ENCODE data around the gene OR2T11.
"Not testable (repeated sequence)": the region's sequence is repeated elsewhere in the genome, so short reads cannot be mapped to it uniquely, and the experiment has no call there.

The OR2T11 gene

GRCh38 chr1:248636612-248637011, 1.7 kb upstream of the OR2T11 start:
- H3K4me1 ChIP-seq (ENCODE audit: control insufficient read depth, insufficient read depth, low read length); H3K27ac ChIP-seq (ENCODE audit: low read depth, low read length); H3K36me3 ChIP-seq (ENCODE audit: control insufficient read depth, insufficient read depth, low read length): not testable (repeated sequence)

GRCh38 chr1:248631354-248632008, 3.4 kb downstream of the OR2T11 start:
- H3K4me3 ChIP-seq (ENCODE audit: low read length), result no peak overlapping the region
- H3K27ac ChIP-seq (ENCODE audit: low read depth, low read length), result no peak overlapping the region
- H3K36me3 ChIP-seq (ENCODE audit: control insufficient read depth, insufficient read depth, low read length), result no peaks in the 10 kb centered on the region
- H3K27me3 ChIP-seq (ENCODE audit: control insufficient read depth, insufficient read depth, low read length), result no peaks in the 10 kb centered on the region
- H3K9ac ChIP-seq (ENCODE audit: low read length), result no peak overlapping the region
- H3K4me1 ChIP-seq (ENCODE audit: control insufficient read depth, insufficient read depth, low read length), result no peaks in the 10 kb centered on the region

More at GRCh38 chr1:248636612-248637011, 1.7 kb upstream of the OR2T11 start:
- H3K27me3 ChIP-seq (ENCODE audit: control insufficient read depth, insufficient read depth, low read length); H3K4me3 ChIP-seq (ENCODE audit: low read length); H3K9ac ChIP-seq (ENCODE audit: low read length): not testable (repeated sequence)

- H3K36me3 ChIP-seq (ENCODE audit: control insufficient read depth, insufficient read depth, low read length), result no peaks in the 10 kb centered on the region
- H3K9ac ChIP-seq (ENCODE audit: low read length), result no peak overlapping the region
- no peaks in the 10 kb centered on the region for H3K4me1 ChIP-seq (ENCODE audit: control insufficient read depth, insufficient read depth, low read length)
- no peaks in the 10 kb centered on the region for H3K27me3 ChIP-seq (ENCODE audit: control insufficient read depth, insufficient read depth, low read length)
- H3K27ac ChIP-seq (ENCODE audit: low read depth, low read length), result no peak overlapping the region
- no peak overlapping the region for H3K4me3 ChIP-seq (ENCODE audit: low read length)
These were observed 4.3 kb downstream of the OR2T11 start for GRCh38 chr1:248630551-248630950.

GRCh38 chr1:248627971-248628844, 6.7 kb downstream of the OR2T11 start:
- H3K4me3 ChIP-seq (ENCODE audit: low read length), result no peak overlapping the region
- H3K27ac ChIP-seq (ENCODE audit: low read depth, low read length), result no peak overlapping the region
- no peaks in the 10 kb centered on the region for H3K4me1 ChIP-seq (ENCODE audit: control insufficient read depth, insufficient read depth, low read length)
- no peak overlapping the region for H3K9ac ChIP-seq (ENCODE audit: low read length)
- H3K36me3 ChIP-seq (ENCODE audit: control insufficient read depth, insufficient read depth, low read length), result no peaks in the 10 kb centered on the region
- H3K27me3 ChIP-seq (ENCODE audit: control insufficient read depth, insufficient read depth, low read length), result no peaks in the 10 kb centered on the region

GRCh38 chr1:248625971-248626370, 8.9 kb downstream of the OR2T11 start:
- no peaks in the 10 kb centered on the region for H3K4me1 ChIP-seq (ENCODE audit: control insufficient read depth, insufficient read depth, low read length)
- H3K9ac ChIP-seq (ENCODE audit: low read length), result no peak overlapping the region
- no peaks in the 10 kb centered on the region for H3K27me3 ChIP-seq (ENCODE audit: control insufficient read depth, insufficient read depth, low read length)
- H3K4me3 ChIP-seq (ENCODE audit: low read length), result no peak overlapping the region
- H3K27ac ChIP-seq (ENCODE audit: low read depth, low read length), result no peak overlapping the region
- no peaks in the 10 kb centered on the region for H3K36me3 ChIP-seq (ENCODE audit: control insufficient read depth, insufficient read depth, low read length)

- H3K4me1 ChIP-seq (ENCODE audit: control insufficient read depth, insufficient read depth, low read length), result no peaks in the 10 kb centered on the region
- H3K36me3 ChIP-seq (ENCODE audit: control insufficient read depth, insufficient read depth, low read length), result no peaks in the 10 kb centered on the region
- H3K9ac ChIP-seq (ENCODE audit: low read length), result no peak overlapping the region
- no peak overlapping the region for H3K27ac ChIP-seq (ENCODE audit: low read depth, low read length)
- H3K27me3 ChIP-seq (ENCODE audit: control insufficient read depth, insufficient read depth, low read length), result no peaks in the 10 kb centered on the region
- no peak overlapping the region for H3K4me3 ChIP-seq (ENCODE audit: low read length)
These were observed 9.7 kb downstream of the OR2T11 start for GRCh38 chr1:248625166-248625565.

GRCh38 chr1:248622570-248623001, 12.3 kb downstream of the OR2T11 start:
- Histone ChIP-seq H3K4me1 (ENCODE audit: control insufficient read depth, insufficient read depth, low read length) (no peaks in the 10 kb centered on the region), H3K4me3 (ENCODE audit: low read length) (no peak overlapping the region), H3K27ac (ENCODE audit: low read depth, low read length) (no peak overlapping the region), H3K9ac (ENCODE audit: low read length) (no peak overlapping the region), H3K27me3 (ENCODE audit: control insufficient read depth, insufficient read depth, low read length) (no peaks in the 10 kb centered on the region), H3K36me3 (ENCODE audit: control insufficient read depth, insufficient read depth, low read length) (no peaks in the 10 kb centered on the region)

- H3K4me3 ChIP-seq (ENCODE audit: low read length), result no peak overlapping the region
- H3K4me1 ChIP-seq (ENCODE audit: control insufficient read depth, insufficient read depth, low read length), result no peaks in the 10 kb centered on the region
- H3K27ac ChIP-seq (ENCODE audit: low read depth, low read length), result no peak overlapping the region
- no peaks in the 10 kb centered on the region for H3K27me3 ChIP-seq (ENCODE audit: control insufficient read depth, insufficient read depth, low read length)
- H3K9ac ChIP-seq (ENCODE audit: low read length), result no peak overlapping the region
- H3K36me3 ChIP-seq (ENCODE audit: control insufficient read depth, insufficient read depth, low read length), result no peaks in the 10 kb centered on the region
These were observed 13.1 kb downstream of the OR2T11 start for GRCh38 chr1:248621770-248622169.

- no peaks in the 10 kb centered on the region for H3K36me3 ChIP-seq (ENCODE audit: control insufficient read depth, insufficient read depth, low read length)
- H3K4me3 ChIP-seq (ENCODE audit: low read length), result no peak overlapping the region
- no peak overlapping the region for H3K9ac ChIP-seq (ENCODE audit: low read length)
- H3K27me3 ChIP-seq (ENCODE audit: control insufficient read depth, insufficient read depth, low read length), result no peaks in the 10 kb centered on the region
- H3K4me1 ChIP-seq (ENCODE audit: control insufficient read depth, insufficient read depth, low read length), result no peaks in the 10 kb centered on the region
- H3K27ac ChIP-seq (ENCODE audit: low read depth, low read length), result no peak overlapping the region
These were observed 16.0 kb downstream of the OR2T11 start for GRCh38 chr1:248618878-248619277.

- H3K4me1 ChIP-seq (ENCODE audit: control insufficient read depth, insufficient read depth, low read length), result no peaks in the 10 kb centered on the region
- no peak overlapping the region for H3K9ac ChIP-seq (ENCODE audit: low read length)
- no peak overlapping the region for H3K4me3 ChIP-seq (ENCODE audit: low read length)
- no peaks in the 10 kb centered on the region for H3K36me3 ChIP-seq (ENCODE audit: control insufficient read depth, insufficient read depth, low read length)
- H3K27ac ChIP-seq (ENCODE audit: low read depth, low read length), result no peak overlapping the region
- no peaks in the 10 kb centered on the region for H3K27me3 ChIP-seq (ENCODE audit: control insufficient read depth, insufficient read depth, low read length)
These were observed 16.8 kb downstream of the OR2T11 start for GRCh38 chr1:248618119-248618518.

- Histone ChIP-seq H3K4me1 (ENCODE audit: control insufficient read depth, insufficient read depth, low read length) (no peaks in the 10 kb centered on the region), H3K9ac (ENCODE audit: low read length) (no peak overlapping the region), H3K27ac (ENCODE audit: low read depth, low read length) (no peak overlapping the region), H3K4me3 (ENCODE audit: low read length) (no peak overlapping the region), H3K36me3 (ENCODE audit: control insufficient read depth, insufficient read depth, low read length) (no peaks in the 10 kb centered on the region), H3K27me3 (ENCODE audit: control insufficient read depth, insufficient read depth, low read length) (no peaks in the 10 kb centered on the region)
These were observed 21.1 kb downstream of the OR2T11 start for GRCh38 chr1:248613742-248614141.

- Histone ChIP-seq H3K4me1 (ENCODE audit: control insufficient read depth, insufficient read depth, low read length) (no peaks in the 10 kb centered on the region), H3K27ac (ENCODE audit: low read depth, low read length) (no peak overlapping the region), H3K4me3 (ENCODE audit: low read length) (no peak overlapping the region), H3K9ac (ENCODE audit: low read length) (no peak overlapping the region), H3K27me3 (ENCODE audit: control insufficient read depth, insufficient read depth, low read length) (no peaks in the 10 kb centered on the region), H3K36me3 (ENCODE audit: control insufficient read depth, insufficient read depth, low read length) (no peaks in the 10 kb centered on the region)
These were observed 22.9 kb downstream of the OR2T11 start for GRCh38 chr1:248611883-248612414.

Data from rectal smooth muscle tissue (tissue), 1 donor.